Adrenal gland (tissue), 5 donors: ENCODE measurements around the gene CLEC11A.
"Not testable (repeated sequence)": the region's sequence is repeated elsewhere in the genome, so short reads cannot be mapped to it uniquely, and the experiment has no call there.

Experiments used
- POLR2A ChIP-seq, 2 donors: fragments of 450-650 bp; IDR thresholded peaks; one replicate each; pipeline ENCODE4 v1.6.1; 2017; ENCODE audit warnings: antibody characterized with exemption in 2 of 2, mild to moderate bottlenecking in 2 of 2, moderate library complexity in 1 of 2
- TF ChIP-seq, protein P1 (sequence below), 6 experiments: fragments of 450-650 bp in 4 of 6; fragments of 200-600 bp in 2 of 6; sonication (generic) in 1 of 6; IDR thresholded peaks; 1 replicate in 5 of 6; 2 replicates in 1 of 6; pipeline versions ENCODE4 v1.5.1 to v1.8.0; 2016 to 2021; ENCODE audit warnings: antibody characterized with exemption in 6 of 6, mild to moderate bottlenecking in 2 of 6, moderate library complexity in 1 of 6
- donor health status: DM: no; HTN: no; CAD: no.

DNA sequence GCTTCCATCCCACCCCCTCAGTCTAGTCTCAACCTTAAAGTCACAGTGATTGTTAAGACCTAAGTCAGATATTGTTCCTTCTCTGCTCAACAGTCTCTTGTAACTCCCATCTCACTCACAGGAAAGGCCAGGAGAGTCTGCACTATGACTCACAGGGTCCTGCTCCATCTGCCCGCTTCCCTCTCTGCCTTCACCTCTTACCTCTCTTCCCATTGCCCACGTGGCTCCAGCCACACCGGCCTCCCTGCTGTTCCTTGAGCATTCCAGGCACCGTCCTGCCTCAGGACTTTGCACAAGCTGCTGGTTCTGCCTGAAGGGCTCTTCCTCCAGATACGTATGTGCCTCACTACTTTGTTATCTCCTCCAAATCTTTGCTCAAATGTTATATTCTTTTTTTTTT, 44.1 kb downstream of the CLEC11A start:
- not testable (repeated sequence) for TF ChIP-seq POLR2A (IDR thresholded peaks at IDR 0.05)
- TF ChIP-seq, protein P1, sequence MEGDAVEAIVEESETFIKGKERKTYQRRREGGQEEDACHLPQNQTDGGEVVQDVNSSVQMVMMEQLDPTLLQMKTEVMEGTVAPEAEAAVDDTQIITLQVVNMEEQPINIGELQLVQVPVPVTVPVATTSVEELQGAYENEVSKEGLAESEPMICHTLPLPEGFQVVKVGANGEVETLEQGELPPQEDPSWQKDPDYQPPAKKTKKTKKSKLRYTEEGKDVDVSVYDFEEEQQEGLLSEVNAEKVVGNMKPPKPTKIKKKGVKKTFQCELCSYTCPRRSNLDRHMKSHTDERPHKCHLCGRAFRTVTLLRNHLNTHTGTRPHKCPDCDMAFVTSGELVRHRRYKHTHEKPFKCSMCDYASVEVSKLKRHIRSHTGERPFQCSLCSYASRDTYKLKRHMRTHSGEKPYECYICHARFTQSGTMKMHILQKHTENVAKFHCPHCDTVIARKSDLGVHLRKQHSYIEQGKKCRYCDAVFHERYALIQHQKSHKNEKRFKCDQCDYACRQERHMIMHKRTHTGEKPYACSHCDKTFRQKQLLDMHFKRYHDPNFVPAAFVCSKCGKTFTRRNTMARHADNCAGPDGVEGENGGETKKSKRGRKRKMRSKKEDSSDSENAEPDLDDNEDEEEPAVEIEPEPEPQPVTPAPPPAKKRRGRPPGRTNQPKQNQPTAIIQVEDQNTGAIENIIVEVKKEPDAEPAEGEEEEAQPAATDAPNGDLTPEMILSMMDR (IDR thresholded peaks at IDR 0.05) = not testable (repeated sequence)
